ENCODE results near the gene LTC4S.

Gene LTC4S

GRCh38 chr5:179823937-179824744 lies 30.4 kb downstream of the LTC4S start:
- Histone ChIP-seq H3K27me3 (replicated peaks; ENCODE audit: control insufficient read depth, insufficient read depth, low read length, poor library complexity, severe bottlenecking) (no peaks in the 10 kb centered on the region), H3K4me3 (ENCODE audit: insufficient read depth, low read depth, low read length, poor library complexity, severe bottlenecking) (no peak overlapping the region), H3K36me3 (ENCODE audit: control insufficient read depth, insufficient read depth, low read length) (peaks cover 59% of the 10 kb centered on the region), H3K27ac (ENCODE audit: insufficient read depth, low read length, poor library complexity, severe bottlenecking) (no peak overlapping the region), H3K9me3 (ENCODE audit: control insufficient read depth, low read length) (no peaks in the 10 kb centered on the region), H3K4me1 (ENCODE audit: control insufficient read depth, insufficient read depth, low read length, poor library complexity, severe bottlenecking) (peaks cover 24% of the 10 kb centered on the region)
- DNase-seq: no peak

GRCh38 chr5:179824745-179825112 lies 30.9 kb downstream of the LTC4S start:
- Histone ChIP-seq H3K27ac (ENCODE audit: insufficient read depth, low read length, poor library complexity, severe bottlenecking) (no peak overlapping the region), H3K4me1 (ENCODE audit: control insufficient read depth, insufficient read depth, low read length, poor library complexity, severe bottlenecking) (peaks cover 18% of the 10 kb centered on the region), H3K36me3 (ENCODE audit: control insufficient read depth, insufficient read depth, low read length) (peaks cover 64% of the 10 kb centered on the region), H3K9me3 (ENCODE audit: control insufficient read depth, low read length) (no peaks in the 10 kb centered on the region), H3K27me3 (replicated peaks; ENCODE audit: control insufficient read depth, insufficient read depth, low read length, poor library complexity, severe bottlenecking) (no peaks in the 10 kb centered on the region), H3K4me3 (ENCODE audit: insufficient read depth, low read depth, low read length, poor library complexity, severe bottlenecking) (no peak overlapping the region)
- no peak for DNase-seq

GRCh38 chr5:179825655-179826182 lies 31.9 kb downstream of the LTC4S start:
- Histone ChIP-seq H3K4me3 (ENCODE audit: insufficient read depth, low read depth, low read length, poor library complexity, severe bottlenecking) (no peak overlapping the region), H3K9me3 (ENCODE audit: control insufficient read depth, low read length) (no peaks in the 10 kb centered on the region), H3K4me1 (ENCODE audit: control insufficient read depth, insufficient read depth, low read length, poor library complexity, severe bottlenecking) (peaks cover 9% of the 10 kb centered on the region), H3K36me3 (ENCODE audit: control insufficient read depth, insufficient read depth, low read length) (peaks cover 74% of the 10 kb centered on the region), H3K27ac (ENCODE audit: insufficient read depth, low read length, poor library complexity, severe bottlenecking) (no peak overlapping the region), H3K27me3 (replicated peaks; ENCODE audit: control insufficient read depth, insufficient read depth, low read length, poor library complexity, severe bottlenecking) (no peaks in the 10 kb centered on the region)
- DNase-seq: no peak

- Histone ChIP-seq H3K27ac (ENCODE audit: insufficient read depth, low read length, poor library complexity, severe bottlenecking) (no peak overlapping the region), H3K36me3 (ENCODE audit: control insufficient read depth, insufficient read depth, low read length) (peaks cover 88% of the 10 kb centered on the region), H3K27me3 (replicated peaks; ENCODE audit: control insufficient read depth, insufficient read depth, low read length, poor library complexity, severe bottlenecking) (no peaks in the 10 kb centered on the region), H3K9me3 (ENCODE audit: control insufficient read depth, low read length) (no peaks in the 10 kb centered on the region), H3K4me3 (ENCODE audit: insufficient read depth, low read depth, low read length, poor library complexity, severe bottlenecking) (no peak overlapping the region), H3K4me1 (ENCODE audit: control insufficient read depth, insufficient read depth, low read length, poor library complexity, severe bottlenecking) (peaks cover 3% of the 10 kb centered on the region)
- DNase-seq: no peak
Measured at GRCh38 chr5:179827680-179828079, 33.9 kb downstream of the LTC4S start.

- Histone ChIP-seq H3K9me3 (ENCODE audit: control insufficient read depth, low read length) (no peaks in the 10 kb centered on the region), H3K4me1 (ENCODE audit: control insufficient read depth, insufficient read depth, low read length, poor library complexity, severe bottlenecking) (no peaks in the 10 kb centered on the region), H3K27ac (ENCODE audit: insufficient read depth, low read length, poor library complexity, severe bottlenecking) (no peak overlapping the region), H3K27me3 (replicated peaks; ENCODE audit: control insufficient read depth, insufficient read depth, low read length, poor library complexity, severe bottlenecking) (no peaks in the 10 kb centered on the region), H3K4me3 (ENCODE audit: insufficient read depth, low read depth, low read length, poor library complexity, severe bottlenecking) (no peak overlapping the region), H3K36me3 (ENCODE audit: control insufficient read depth, insufficient read depth, low read length) (peaks cover 91% of the 10 kb centered on the region)
- no peak for DNase-seq
Measured at GRCh38 chr5:179828756-179829421, 35.1 kb downstream of the LTC4S start.

GRCh38 chr5:179829732-179830435 lies 36.1 kb downstream of the LTC4S start:
- DNase-seq: no peak

GRCh38 chr5:179830818-179831468 lies 37.2 kb downstream of the LTC4S start:
- DNase-seq: no peak
- Histone ChIP-seq H3K4me3 (ENCODE audit: insufficient read depth, low read depth, low read length, poor library complexity, severe bottlenecking) (no peak overlapping the region), H3K4me1 (ENCODE audit: control insufficient read depth, insufficient read depth, low read length, poor library complexity, severe bottlenecking) (no peaks in the 10 kb centered on the region), H3K9me3 (ENCODE audit: control insufficient read depth, low read length) (no peaks in the 10 kb centered on the region), H3K27ac (ENCODE audit: insufficient read depth, low read length, poor library complexity, severe bottlenecking) (no peak overlapping the region), H3K27me3 (replicated peaks; ENCODE audit: control insufficient read depth, insufficient read depth, low read length, poor library complexity, severe bottlenecking) (no peaks in the 10 kb centered on the region), H3K36me3 (ENCODE audit: control insufficient read depth, insufficient read depth, low read length) (peaks cover 75% of the 10 kb centered on the region)

More at GRCh38 chr5:179829732-179830435, 36.1 kb downstream of the LTC4S start:
- no peaks in the 10 kb centered on the region for H3K4me1 ChIP-seq (ENCODE audit: control insufficient read depth, insufficient read depth, low read length, poor library complexity, severe bottlenecking)
- no peak overlapping the region for H3K4me3 ChIP-seq (ENCODE audit: insufficient read depth, low read depth, low read length, poor library complexity, severe bottlenecking)
- no peaks in the 10 kb centered on the region for H3K9me3 ChIP-seq (ENCODE audit: control insufficient read depth, low read length)
- H3K27me3 ChIP-seq (replicated peaks; ENCODE audit: control insufficient read depth, insufficient read depth, low read length, poor library complexity, severe bottlenecking): no peaks in the 10 kb centered on the region
- H3K36me3 ChIP-seq (ENCODE audit: control insufficient read depth, insufficient read depth, low read length): peaks cover 84% of the 10 kb centered on the region
- no peak overlapping the region for H3K27ac ChIP-seq (ENCODE audit: insufficient read depth, low read length, poor library complexity, severe bottlenecking)

GRCh38 chr5:179832039-179832745 lies 38.4 kb downstream of the LTC4S start:
- no peak for DNase-seq
- Histone ChIP-seq H3K36me3 (ENCODE audit: control insufficient read depth, insufficient read depth, low read length) (peaks cover 71% of the 10 kb centered on the region), H3K27ac (ENCODE audit: insufficient read depth, low read length, poor library complexity, severe bottlenecking) (no peak overlapping the region), H3K9me3 (ENCODE audit: control insufficient read depth, low read length) (no peaks in the 10 kb centered on the region), H3K4me1 (ENCODE audit: control insufficient read depth, insufficient read depth, low read length, poor library complexity, severe bottlenecking) (peaks cover 12% of the 10 kb centered on the region), H3K4me3 (ENCODE audit: insufficient read depth, low read depth, low read length, poor library complexity, severe bottlenecking) (no peak overlapping the region), H3K27me3 (replicated peaks; ENCODE audit: control insufficient read depth, insufficient read depth, low read length, poor library complexity, severe bottlenecking) (no peaks in the 10 kb centered on the region)

- H3K27ac ChIP-seq (ENCODE audit: insufficient read depth, low read length, poor library complexity, severe bottlenecking): no peak overlapping the region
- peaks cover 14% of the 10 kb centered on the region for H3K4me1 ChIP-seq (ENCODE audit: control insufficient read depth, insufficient read depth, low read length, poor library complexity, severe bottlenecking)
- no peaks in the 10 kb centered on the region for H3K9me3 ChIP-seq (ENCODE audit: control insufficient read depth, low read length)
- H3K27me3 ChIP-seq (replicated peaks; ENCODE audit: control insufficient read depth, insufficient read depth, low read length, poor library complexity, severe bottlenecking): no peaks in the 10 kb centered on the region
- peaks cover 73% of the 10 kb centered on the region for H3K36me3 ChIP-seq (ENCODE audit: control insufficient read depth, insufficient read depth, low read length)
- no peak for DNase-seq
- H3K4me3 ChIP-seq (ENCODE audit: insufficient read depth, low read depth, low read length, poor library complexity, severe bottlenecking): no peak overlapping the region
Measured at GRCh38 chr5:179833056-179833708, 39.4 kb downstream of the LTC4S start.

Measured in effector memory CD4-positive, alpha-beta T cell (primary cell).